ENCODE results near the gene BCL2.
"Not testable (repeated sequence)": the region's sequence is repeated elsewhere in the genome, so short reads cannot be mapped to it uniquely, and the experiment has no call there.

The BCL2 gene

DNA sequence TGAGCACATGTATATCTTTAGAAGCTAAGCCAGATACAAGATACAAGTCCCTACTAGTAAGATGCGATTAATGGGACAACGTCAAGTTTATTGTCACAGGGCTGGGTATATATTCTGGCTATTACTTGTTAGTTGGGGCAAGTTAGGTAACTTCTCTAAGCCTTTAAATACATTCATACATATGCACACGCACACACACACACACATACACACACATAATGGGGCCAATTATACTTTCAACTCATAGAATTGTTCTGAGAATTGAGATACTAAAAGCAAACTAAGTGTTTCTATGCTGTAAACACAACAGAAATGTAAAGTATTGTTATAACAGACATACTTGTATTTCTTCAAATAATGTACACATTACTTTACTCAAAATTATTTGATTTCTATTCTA is 116.1 kb downstream of the BCL2 start:
- Histone ChIP-seq H3K9ac (ENCODE audit: low read length) (no peak overlapping the region), H3K23ac (ENCODE audit: low read length) (no peak overlapping the region), H4K12ac (ENCODE audit: low read depth, low read length) (no peak overlapping the region), H2BK120ac (ENCODE audit: insufficient read depth, low read length, poor library complexity) (no peak overlapping the region), H3K79me2 (ENCODE audit: control insufficient read depth, insufficient read depth, low read length, poor library complexity) (no peaks in the 10 kb centered on the region), H3K4me2 (ENCODE audit: low read length) (no peak overlapping the region), H3K9me3 (ENCODE audit: insufficient read depth, low read depth, low read length) (peaks cover 6% of the 10 kb centered on the region), H3K18ac (ENCODE audit: low read length) (no peak overlapping the region), H3K14ac (ENCODE audit: low read length) (no peak overlapping the region), H3K36me3 (ENCODE audit: control insufficient read depth in 1 of 2, insufficient read depth in 2 of 2, low read length in 2 of 2) (no peaks in the 10 kb centered on the region), H2AFZ (ENCODE audit: insufficient read depth, low read length, poor library complexity) (no peak overlapping the region), H4K91ac (ENCODE audit: low read depth, low read length) (no peak overlapping the region), H3K27ac (ENCODE audit: low read depth, low read length) (no peak overlapping the region), H3K4ac (ENCODE audit: low read depth, low read length) (no peak overlapping the region), H2AK5ac (ENCODE audit: low read length) (no peak overlapping the region), H3K4me1 (ENCODE audit: control insufficient read depth in 1 of 2, insufficient read depth in 2 of 2, low read length in 2 of 2) (no peaks in the 10 kb centered on the region), H3K27me3 (ENCODE audit: insufficient read depth, low read length) (no peaks in the 10 kb centered on the region), H4K8ac (ENCODE audit: low read depth, low read length) (no peak overlapping the region), H2BK5ac (ENCODE audit: low read depth, low read length, poor library complexity) (no peak overlapping the region), H3K4me3 (ENCODE audit: low read depth, low read length) (no peak overlapping the region), H2BK12ac (ENCODE audit: low read length) (no peak overlapping the region), H3K79me1 (ENCODE audit: low read length) (no peaks in the 10 kb centered on the region)
- no peak for DNase-seq
- no CpG with 5 or more reads among the region's 3 CpGs for WGBS (ENCODE audit: extremely low coverage, insufficient coverage, insufficient read length)

DNA sequence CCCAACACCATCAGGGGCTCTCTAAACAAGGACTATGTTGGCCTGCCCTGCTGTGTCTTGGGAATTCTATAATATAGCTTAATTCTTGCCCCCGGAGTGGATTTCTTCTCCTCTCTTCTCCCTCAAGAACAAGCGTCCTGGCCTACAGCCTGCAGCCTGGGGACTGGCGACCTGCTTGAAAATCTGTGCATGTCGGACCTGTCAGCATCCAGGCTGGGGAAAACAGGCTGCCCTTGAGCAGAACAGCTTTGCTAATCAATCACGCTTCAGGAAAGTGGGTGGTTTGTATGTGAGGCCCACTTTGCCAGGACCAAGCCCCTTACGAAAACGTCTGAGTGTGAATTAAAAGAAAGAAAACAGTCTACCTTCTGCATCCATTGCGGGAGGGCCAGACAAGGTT is 116.7 kb downstream of the BCL2 start:
- H3K18ac ChIP-seq (ENCODE audit: low read length) = no peak overlapping the region
- H3K23ac ChIP-seq (ENCODE audit: low read length) = no peak overlapping the region
- H3K79me1 ChIP-seq (ENCODE audit: low read length) = no peaks in the 10 kb centered on the region
- H2BK12ac ChIP-seq (ENCODE audit: low read length) = no peak overlapping the region
- no peak overlapping the region for H4K12ac ChIP-seq (ENCODE audit: low read depth, low read length)
- no CpG with 5 or more reads among the region's 8 CpGs for WGBS (ENCODE audit: extremely low coverage, insufficient coverage, insufficient read length)
- H2BK120ac ChIP-seq (ENCODE audit: insufficient read depth, low read length, poor library complexity) = no peak overlapping the region
- no peak overlapping the region for H3K4me3 ChIP-seq (ENCODE audit: low read depth, low read length)
- peaks cover 9% of the 10 kb centered on the region for H3K9me3 ChIP-seq (ENCODE audit: insufficient read depth, low read depth, low read length)
- no peak overlapping the region for H4K91ac ChIP-seq (ENCODE audit: low read depth, low read length)
- no peaks in the 10 kb centered on the region for H3K79me2 ChIP-seq (ENCODE audit: control insufficient read depth, insufficient read depth, low read length, poor library complexity)
- no peak overlapping the region for H3K4ac ChIP-seq (ENCODE audit: low read depth, low read length)
- H2AFZ ChIP-seq (ENCODE audit: insufficient read depth, low read length, poor library complexity) = no peak overlapping the region
- H2AK5ac ChIP-seq (ENCODE audit: low read length) = no peak overlapping the region
- H3K27me3 ChIP-seq (ENCODE audit: insufficient read depth, low read length) = no peaks in the 10 kb centered on the region
- H3K4me1 ChIP-seq (ENCODE audit: control insufficient read depth in 1 of 2, insufficient read depth in 2 of 2, low read length in 2 of 2) = no peaks in the 10 kb centered on the region
- no peak overlapping the region for H3K4me2 ChIP-seq (ENCODE audit: low read length)
- no peak for DNase-seq
- no peak overlapping the region for H3K14ac ChIP-seq (ENCODE audit: low read length)
- no peak overlapping the region for H2BK5ac ChIP-seq (ENCODE audit: low read depth, low read length, poor library complexity)
- no peaks in the 10 kb centered on the region for H3K36me3 ChIP-seq (ENCODE audit: control insufficient read depth in 1 of 2, insufficient read depth in 2 of 2, low read length in 2 of 2)
- no peak overlapping the region for H3K9ac ChIP-seq (ENCODE audit: low read length)
- H3K27ac ChIP-seq (ENCODE audit: low read depth, low read length) = no peak overlapping the region
- H4K8ac ChIP-seq (ENCODE audit: low read depth, low read length) = no peak overlapping the region

DNA sequence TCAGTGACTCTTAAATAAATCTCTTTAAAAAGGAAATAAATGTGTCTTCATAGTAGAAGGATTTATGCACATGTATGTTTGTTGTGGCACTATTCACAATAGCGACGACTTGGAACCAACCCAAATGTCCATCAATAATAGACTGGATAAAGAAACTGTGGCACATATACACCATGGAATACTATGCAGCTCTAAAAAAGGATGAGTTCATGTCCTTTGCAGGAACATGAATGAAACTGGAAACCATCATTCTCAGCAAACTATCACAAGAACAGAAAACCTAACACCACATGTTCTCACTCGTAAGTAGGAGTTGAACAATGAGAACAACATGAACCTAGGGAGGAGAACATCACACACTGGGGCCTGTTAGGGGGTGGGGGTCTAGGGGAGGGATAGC is 118.1 kb downstream of the BCL2 start:
- H3K4me2 ChIP-seq (ENCODE audit: low read length); H2AK5ac ChIP-seq (ENCODE audit: low read length); H3K36me3 ChIP-seq (ENCODE audit: control insufficient read depth in 1 of 2, insufficient read depth in 2 of 2, low read length in 2 of 2); H3K9me3 ChIP-seq (ENCODE audit: insufficient read depth, low read depth, low read length); H3K18ac ChIP-seq (ENCODE audit: low read length); H3K4ac ChIP-seq (ENCODE audit: low read depth, low read length); H2BK12ac ChIP-seq (ENCODE audit: low read length); H3K4me3 ChIP-seq (ENCODE audit: low read depth, low read length); DNase-seq; H3K9ac ChIP-seq (ENCODE audit: low read length); H3K27ac ChIP-seq (ENCODE audit: low read depth, low read length); H3K4me1 ChIP-seq (ENCODE audit: control insufficient read depth in 1 of 2, insufficient read depth in 2 of 2, low read length in 2 of 2); H3K14ac ChIP-seq (ENCODE audit: low read length); H4K12ac ChIP-seq (ENCODE audit: low read depth, low read length); H3K23ac ChIP-seq (ENCODE audit: low read length); H3K79me1 ChIP-seq (ENCODE audit: low read length); H2BK120ac ChIP-seq (ENCODE audit: insufficient read depth, low read length, poor library complexity); H3K79me2 ChIP-seq (ENCODE audit: control insufficient read depth, insufficient read depth, low read length, poor library complexity); H2AFZ ChIP-seq (ENCODE audit: insufficient read depth, low read length, poor library complexity); H4K8ac ChIP-seq (ENCODE audit: low read depth, low read length); H3K27me3 ChIP-seq (ENCODE audit: insufficient read depth, low read length); H4K91ac ChIP-seq (ENCODE audit: low read depth, low read length); H2BK5ac ChIP-seq (ENCODE audit: low read depth, low read length, poor library complexity): not testable (repeated sequence)
- no CpG with 5 or more reads among the region's 3 CpGs for WGBS (ENCODE audit: extremely low coverage, insufficient coverage, insufficient read length)

DNA sequence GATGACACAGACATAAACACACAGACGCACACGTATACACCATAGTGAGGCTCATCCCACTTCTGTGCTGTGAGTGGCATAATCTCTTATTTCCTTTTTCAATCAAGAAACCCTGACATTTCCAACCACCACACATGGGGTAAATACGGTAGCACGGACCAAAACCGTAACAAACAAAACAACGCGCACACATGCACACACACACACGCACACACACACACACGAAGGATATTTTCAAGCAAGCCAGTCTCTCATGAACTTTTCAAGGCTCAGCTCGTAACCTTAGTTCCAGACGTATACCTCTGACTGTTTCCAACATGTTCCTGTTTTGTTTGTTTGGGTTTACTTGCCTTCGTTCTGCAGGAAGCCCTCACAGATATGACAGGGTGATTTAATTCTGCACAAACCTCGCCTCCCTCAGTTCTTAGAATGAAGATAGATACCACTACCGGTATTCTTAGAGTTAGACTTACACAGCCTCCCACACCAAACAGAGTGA is 119.8 kb downstream of the BCL2 start:
- Histone ChIP-seq H3K27ac (ENCODE audit: low read depth, low read length) (no peak overlapping the region), H3K23ac (ENCODE audit: low read length) (no peak overlapping the region), H2AFZ (ENCODE audit: insufficient read depth, low read length, poor library complexity) (no peak overlapping the region), H3K27me3 (ENCODE audit: insufficient read depth, low read length) (no peaks in the 10 kb centered on the region), H3K9me3 (ENCODE audit: insufficient read depth, low read depth, low read length) (peaks cover 9% of the 10 kb centered on the region), H3K79me2 (ENCODE audit: control insufficient read depth, insufficient read depth, low read length, poor library complexity) (no peaks in the 10 kb centered on the region), H2BK5ac (ENCODE audit: low read depth, low read length, poor library complexity) (no peak overlapping the region), H3K18ac (ENCODE audit: low read length) (no peak overlapping the region), H3K14ac (ENCODE audit: low read length) (no peak overlapping the region), H2BK120ac (ENCODE audit: insufficient read depth, low read length, poor library complexity) (no peak overlapping the region), H3K4me2 (ENCODE audit: low read length) (no peak overlapping the region), H2AK5ac (ENCODE audit: low read length) (no peak overlapping the region), H4K12ac (ENCODE audit: low read depth, low read length) (no peak overlapping the region), H3K9ac (ENCODE audit: low read length) (no peak overlapping the region), H2BK12ac (ENCODE audit: low read length) (no peak overlapping the region), H3K4me1 (ENCODE audit: control insufficient read depth in 1 of 2, insufficient read depth in 2 of 2, low read length in 2 of 2) (no peaks in the 10 kb centered on the region), H4K91ac (ENCODE audit: low read depth, low read length) (no peak overlapping the region), H3K4ac (ENCODE audit: low read depth, low read length) (no peak overlapping the region), H3K79me1 (ENCODE audit: low read length) (no peaks in the 10 kb centered on the region), H3K36me3 (ENCODE audit: control insufficient read depth in 1 of 2, insufficient read depth in 2 of 2, low read length in 2 of 2) (no peaks in the 10 kb centered on the region), H3K4me3 (ENCODE audit: low read depth, low read length) (no peak overlapping the region), H4K8ac (ENCODE audit: low read depth, low read length) (no peak overlapping the region)
- DNase-seq = no peak
- no CpG with 5 or more reads among the region's 14 CpGs for WGBS (ENCODE audit: extremely low coverage, insufficient coverage, insufficient read length)

Data from trophoblast cell (in vitro differentiated cells and primary cell).